Measurements from ENCODE around the gene THSD7A.
A peak's percentile ranks its signal among the peaks of the same experiment; 100 is the strongest.

Gene THSD7A

GRCh38 chr7:11505471-11505985 lies 326.5 kb downstream of the THSD7A start:
- no peaks in the 10 kb centered on the region for H3K4me1 ChIP-seq (ENCODE audit: control insufficient read depth, insufficient read depth, low read length)
- H3K9me3 ChIP-seq (ENCODE audit: control insufficient read depth, low read length): peaks cover 15% of the 10 kb centered on the region
- no peaks in the 10 kb centered on the region for H3K27me3 ChIP-seq (replicated peaks; ENCODE audit: control insufficient read depth, insufficient read depth, low read length)
- no peak overlapping the region for H3K9ac ChIP-seq (ENCODE audit: low read length)
- H3K4me3 ChIP-seq (ENCODE audit: low read length): no peak overlapping the region
- no peak for DNase-seq (ENCODE audit: low read depth)
- no peaks in the 10 kb centered on the region for H3K36me3 ChIP-seq (ENCODE audit: control insufficient read depth, insufficient read depth, low read length, severe bottlenecking)

- H3K4me3 ChIP-seq (ENCODE audit: low read length): peak overlapping the region; percentile 38
- peak; percentile 2 for DNase-seq (ENCODE audit: low read depth)
Measured at GRCh38 chr7:11492307-11492706, 339.7 kb downstream of the THSD7A start.

GRCh38 chr7:11491811-11492210 lies 340.2 kb downstream of the THSD7A start:
- Histone ChIP-seq H3K36me3 (ENCODE audit: control insufficient read depth, insufficient read depth, low read length, severe bottlenecking) (no peaks in the 10 kb centered on the region), H3K9ac (ENCODE audit: low read length) (no peak overlapping the region), H3K4me3 (ENCODE audit: low read length) (peak overlapping the region; percentile 38), H3K27me3 (replicated peaks; ENCODE audit: control insufficient read depth, insufficient read depth, low read length) (no peaks in the 10 kb centered on the region), H3K9me3 (ENCODE audit: control insufficient read depth, low read length) (no peaks in the 10 kb centered on the region), H3K4me1 (ENCODE audit: control insufficient read depth, insufficient read depth, low read length) (peaks cover 10% of the 10 kb centered on the region)
- no peak for DNase-seq (ENCODE audit: low read depth)

More at GRCh38 chr7:11492307-11492706, 339.7 kb downstream of the THSD7A start:
- no peak overlapping the region for H3K9ac ChIP-seq (ENCODE audit: low read length)
- peaks cover 10% of the 10 kb centered on the region for H3K4me1 ChIP-seq (ENCODE audit: control insufficient read depth, insufficient read depth, low read length)
- no peaks in the 10 kb centered on the region for H3K9me3 ChIP-seq (ENCODE audit: control insufficient read depth, low read length)
- H3K27me3 ChIP-seq (replicated peaks; ENCODE audit: control insufficient read depth, insufficient read depth, low read length): no peaks in the 10 kb centered on the region
- H3K36me3 ChIP-seq (ENCODE audit: control insufficient read depth, insufficient read depth, low read length, severe bottlenecking): no peaks in the 10 kb centered on the region

GRCh38 chr7:11489280-11489679 lies 342.7 kb downstream of the THSD7A start:
- no peaks in the 10 kb centered on the region for H3K9me3 ChIP-seq (ENCODE audit: control insufficient read depth, low read length)
- peaks cover 10% of the 10 kb centered on the region for H3K4me1 ChIP-seq (ENCODE audit: control insufficient read depth, insufficient read depth, low read length)

GRCh38 chr7:11486271-11486670 lies 345.7 kb downstream of the THSD7A start:
- H3K9me3 ChIP-seq (ENCODE audit: control insufficient read depth, low read length): no peaks in the 10 kb centered on the region
- no peak overlapping the region for H3K4me3 ChIP-seq (ENCODE audit: low read length)
- H3K9ac ChIP-seq (ENCODE audit: low read length): no peak overlapping the region
- H3K4me1 ChIP-seq (ENCODE audit: control insufficient read depth, insufficient read depth, low read length): no peaks in the 10 kb centered on the region
- no peaks in the 10 kb centered on the region for H3K27me3 ChIP-seq (replicated peaks; ENCODE audit: control insufficient read depth, insufficient read depth, low read length)
- no peaks in the 10 kb centered on the region for H3K36me3 ChIP-seq (ENCODE audit: control insufficient read depth, insufficient read depth, low read length, severe bottlenecking)
- no peak for DNase-seq (ENCODE audit: low read depth)

More at GRCh38 chr7:11489280-11489679, 342.7 kb downstream of the THSD7A start:
- no peaks in the 10 kb centered on the region for H3K36me3 ChIP-seq (ENCODE audit: control insufficient read depth, insufficient read depth, low read length, severe bottlenecking)
- H3K9ac ChIP-seq (ENCODE audit: low read length): no peak overlapping the region
- no peaks in the 10 kb centered on the region for H3K27me3 ChIP-seq (replicated peaks; ENCODE audit: control insufficient read depth, insufficient read depth, low read length)
- no peak overlapping the region for H3K4me3 ChIP-seq (ENCODE audit: low read length)
- no peak for DNase-seq (ENCODE audit: low read depth)

- Histone ChIP-seq H3K36me3 (ENCODE audit: control insufficient read depth, insufficient read depth, low read length, severe bottlenecking) (no peaks in the 10 kb centered on the region), H3K27me3 (replicated peaks; ENCODE audit: control insufficient read depth, insufficient read depth, low read length) (no peaks in the 10 kb centered on the region), H3K4me1 (ENCODE audit: control insufficient read depth, insufficient read depth, low read length) (no peaks in the 10 kb centered on the region), H3K9me3 (ENCODE audit: control insufficient read depth, low read length) (no peaks in the 10 kb centered on the region), H3K9ac (ENCODE audit: low read length) (no peak overlapping the region), H3K4me3 (ENCODE audit: low read length) (no peak overlapping the region)
- no peak for DNase-seq (ENCODE audit: low read depth)
Measured at GRCh38 chr7:11485636-11486035, 346.4 kb downstream of the THSD7A start.

- H3K4me1 ChIP-seq (ENCODE audit: control insufficient read depth, insufficient read depth, low read length): no peaks in the 10 kb centered on the region
Measured at GRCh38 chr7:11480143-11480542, 351.9 kb downstream of the THSD7A start.

GRCh38 chr7:11478882-11479281 lies 353.1 kb downstream of the THSD7A start:
- Histone ChIP-seq H3K36me3 (ENCODE audit: control insufficient read depth, insufficient read depth, low read length, severe bottlenecking) (no peaks in the 10 kb centered on the region), H3K9me3 (ENCODE audit: control insufficient read depth, low read length) (no peaks in the 10 kb centered on the region), H3K4me3 (ENCODE audit: low read length) (no peak overlapping the region), H3K4me1 (ENCODE audit: control insufficient read depth, insufficient read depth, low read length) (no peaks in the 10 kb centered on the region), H3K27me3 (replicated peaks; ENCODE audit: control insufficient read depth, insufficient read depth, low read length) (no peaks in the 10 kb centered on the region), H3K9ac (ENCODE audit: low read length) (no peak overlapping the region)
- DNase-seq (ENCODE audit: low read depth): no peak

More at GRCh38 chr7:11480143-11480542, 351.9 kb downstream of the THSD7A start:
- Histone ChIP-seq H3K9ac (ENCODE audit: low read length) (no peak overlapping the region), H3K27me3 (replicated peaks; ENCODE audit: control insufficient read depth, insufficient read depth, low read length) (no peaks in the 10 kb centered on the region), H3K9me3 (ENCODE audit: control insufficient read depth, low read length) (no peaks in the 10 kb centered on the region), H3K36me3 (ENCODE audit: control insufficient read depth, insufficient read depth, low read length, severe bottlenecking) (no peaks in the 10 kb centered on the region), H3K4me3 (ENCODE audit: low read length) (no peak overlapping the region)
- DNase-seq (ENCODE audit: low read depth): no peak

- no peaks in the 10 kb centered on the region for H3K9me3 ChIP-seq (ENCODE audit: control insufficient read depth, low read length)
- H3K4me1 ChIP-seq (ENCODE audit: control insufficient read depth, insufficient read depth, low read length): no peaks in the 10 kb centered on the region
- H3K4me3 ChIP-seq (ENCODE audit: low read length): no peak overlapping the region
- DNase-seq (ENCODE audit: low read depth): no peak
- H3K36me3 ChIP-seq (ENCODE audit: control insufficient read depth, insufficient read depth, low read length, severe bottlenecking): no peaks in the 10 kb centered on the region
- H3K27me3 ChIP-seq (replicated peaks; ENCODE audit: control insufficient read depth, insufficient read depth, low read length): no peaks in the 10 kb centered on the region
- H3K9ac ChIP-seq (ENCODE audit: low read length): no peak overlapping the region
Measured at GRCh38 chr7:11478426-11478825, 353.6 kb downstream of the THSD7A start.

- H3K4me3 ChIP-seq (ENCODE audit: low read length): no peak overlapping the region
- no peak overlapping the region for H3K9ac ChIP-seq (ENCODE audit: low read length)
Measured at GRCh38 chr7:11474902-11475585, 357.0 kb downstream of the THSD7A start.

GRCh38 chr7:11473807-11474424 lies 358.1 kb downstream of the THSD7A start:
- Histone ChIP-seq H3K9me3 (ENCODE audit: control insufficient read depth, low read length) (no peaks in the 10 kb centered on the region), H3K4me1 (ENCODE audit: control insufficient read depth, insufficient read depth, low read length) (no peaks in the 10 kb centered on the region), H3K4me3 (ENCODE audit: low read length) (no peak overlapping the region), H3K9ac (ENCODE audit: low read length) (no peak overlapping the region), H3K36me3 (ENCODE audit: control insufficient read depth, insufficient read depth, low read length, severe bottlenecking) (no peaks in the 10 kb centered on the region), H3K27me3 (replicated peaks; ENCODE audit: control insufficient read depth, insufficient read depth, low read length) (no peaks in the 10 kb centered on the region)
- no peak for DNase-seq (ENCODE audit: low read depth)

More at GRCh38 chr7:11474902-11475585, 357.0 kb downstream of the THSD7A start:
- Histone ChIP-seq H3K4me1 (ENCODE audit: control insufficient read depth, insufficient read depth, low read length) (no peaks in the 10 kb centered on the region), H3K9me3 (ENCODE audit: control insufficient read depth, low read length) (no peaks in the 10 kb centered on the region), H3K36me3 (ENCODE audit: control insufficient read depth, insufficient read depth, low read length, severe bottlenecking) (no peaks in the 10 kb centered on the region), H3K27me3 (replicated peaks; ENCODE audit: control insufficient read depth, insufficient read depth, low read length) (no peaks in the 10 kb centered on the region)
- DNase-seq (ENCODE audit: low read depth): no peak
